ENCODE measurements around the gene TMEM237. TPM values are rescaled to one million over a fixed set of nuclear protein-coding genes. Genes with fewer than 3 reads are reported as not detected.
A peak's percentile ranks its signal among the peaks of the same experiment; 100 is the strongest.
"Not testable (repeated sequence)": the region's sequence is repeated elsewhere in the genome, so short reads cannot be mapped to it uniquely, and the experiment has no call there.

The TMEM237 gene, protein sequence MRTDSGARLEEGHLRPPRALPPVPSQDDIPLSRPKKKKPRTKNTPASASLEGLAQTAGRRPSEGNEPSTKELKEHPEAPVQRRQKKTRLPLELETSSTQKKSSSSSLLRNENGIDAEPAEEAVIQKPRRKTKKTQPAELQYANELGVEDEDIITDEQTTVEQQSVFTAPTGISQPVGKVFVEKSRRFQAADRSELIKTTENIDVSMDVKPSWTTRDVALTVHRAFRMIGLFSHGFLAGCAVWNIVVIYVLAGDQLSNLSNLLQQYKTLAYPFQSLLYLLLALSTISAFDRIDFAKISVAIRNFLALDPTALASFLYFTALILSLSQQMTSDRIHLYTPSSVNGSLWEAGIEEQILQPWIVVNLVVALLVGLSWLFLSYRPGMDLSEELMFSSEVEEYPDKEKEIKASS
- 37.5 and 60.1 TPM in 2 replicates for total RNA-seq (2014; rRNA removed; shearing (Covaris generic); ENCODE audit: low replicate concordance)

DNA sequence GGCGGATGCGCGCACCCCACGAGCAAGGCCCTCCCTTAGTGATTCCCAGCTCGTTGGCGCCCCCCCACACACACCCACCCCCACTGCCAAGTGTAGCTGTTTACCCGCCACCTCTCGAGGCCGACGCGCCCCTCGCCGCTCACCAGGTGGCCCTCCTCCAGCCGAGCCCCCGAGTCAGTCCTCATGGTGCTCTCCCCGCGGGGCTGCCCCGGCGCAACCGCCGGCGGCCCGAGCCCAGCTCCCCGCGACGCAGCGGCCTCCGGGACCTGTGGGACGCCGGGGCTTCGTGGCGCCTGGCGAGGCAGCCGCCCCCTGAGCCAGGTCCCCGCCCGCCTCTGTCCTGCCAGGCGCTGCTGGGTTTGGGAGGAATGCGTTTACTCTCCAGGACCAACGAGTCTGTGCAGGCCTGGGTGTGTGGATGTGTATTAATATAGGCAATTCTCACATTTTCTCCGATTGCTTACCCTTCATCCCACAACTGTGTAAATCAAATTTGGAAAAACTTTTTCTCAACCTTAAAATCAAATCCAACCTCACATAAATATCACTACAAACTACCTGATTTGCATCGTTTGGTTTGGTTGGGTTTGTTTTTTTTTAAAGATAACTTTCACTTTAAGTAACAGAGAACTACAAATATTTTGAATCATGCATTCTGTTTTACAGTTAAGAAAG lies at the start of gene TMEM237:
Gene TMEM237, minus strand, starts transcription at position 288 of the 675 bp plus-strand sequence. Its CDS starts 103 bp downstream, at position 185.
- peak; percentile 62 for DNase-seq (ENCODE audit: low read depth)
- in situ Hi-C loops (cut with HindIII; ENCODE audit: low pct_unique_long_range_greater_than_20kb, low sequenced_read_pairs), result no loop called here

DNA sequence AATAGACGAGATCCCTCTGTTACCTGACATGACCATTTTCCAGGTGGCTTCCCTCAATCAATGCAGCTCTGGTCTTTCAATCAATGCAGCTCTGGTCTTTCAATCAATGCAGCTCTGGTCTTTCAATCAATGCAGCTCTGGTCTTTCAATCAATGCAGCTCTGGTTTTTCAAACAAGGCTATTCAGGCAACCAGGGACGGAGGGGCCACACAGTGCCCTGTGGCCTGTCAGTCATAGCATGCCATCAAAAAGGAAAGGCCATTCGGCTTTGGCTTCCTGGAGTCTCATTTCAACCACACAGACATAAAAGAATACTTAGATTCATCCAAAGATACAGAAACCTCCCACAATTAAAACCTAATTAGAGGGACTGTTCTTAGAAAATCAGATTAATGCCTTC lies 41.9 kb upstream of the TMEM237 start:
- in situ Hi-C loops (cut with HindIII; ENCODE audit: low pct_unique_long_range_greater_than_20kb, low sequenced_read_pairs), result no loop called here
- no peak for DNase-seq (ENCODE audit: low read depth)

DNA sequence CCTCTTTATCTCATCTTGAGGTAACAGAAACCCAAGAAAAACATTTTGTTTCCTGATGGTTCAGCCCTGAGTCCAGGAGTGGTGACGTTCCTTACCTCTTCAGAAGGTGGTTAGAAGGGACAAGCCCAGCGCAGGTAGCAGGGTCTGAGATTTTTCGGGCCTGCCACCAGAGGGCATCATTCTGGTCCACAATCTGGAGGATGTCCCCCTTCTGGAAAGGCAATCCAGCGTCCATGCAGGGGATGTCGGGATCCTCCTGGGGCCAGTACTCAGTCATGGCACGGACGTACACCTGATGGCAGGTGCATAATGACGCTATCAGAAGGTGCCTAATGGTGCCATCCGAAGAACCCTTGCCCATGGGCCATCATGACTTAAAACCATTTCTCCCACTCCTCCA lies 37.4 kb upstream of the TMEM237 start:
- in situ Hi-C loops (cut with HindIII; ENCODE audit: low pct_unique_long_range_greater_than_20kb, low sequenced_read_pairs), result no loop called here
- no peak for DNase-seq (ENCODE audit: low read depth)

DNA sequence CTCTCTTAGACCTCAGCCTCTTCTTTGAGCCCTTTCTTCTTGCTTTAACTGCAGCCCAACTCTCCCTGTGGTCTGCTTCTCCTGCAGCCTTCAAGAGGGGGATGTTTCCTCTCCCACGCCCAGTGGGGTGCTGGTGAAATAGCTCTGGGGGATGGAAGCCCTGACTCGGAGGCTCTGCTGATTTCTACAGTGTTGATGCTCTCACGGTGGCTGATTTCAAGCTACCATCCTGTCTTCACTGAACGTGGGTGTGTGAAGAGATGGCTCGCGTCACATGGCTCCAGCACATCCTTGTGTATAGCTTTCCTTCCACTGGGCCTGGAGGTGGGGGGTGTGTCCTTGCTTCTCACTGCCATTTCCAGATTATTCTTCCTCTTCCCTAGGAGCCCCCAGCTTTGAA lies 35.1 kb upstream of the TMEM237 start:
- in situ Hi-C loops (cut with HindIII; ENCODE audit: low pct_unique_long_range_greater_than_20kb, low sequenced_read_pairs), result no loop called here
- DNase-seq (ENCODE audit: low read depth), result no peak

DNA sequence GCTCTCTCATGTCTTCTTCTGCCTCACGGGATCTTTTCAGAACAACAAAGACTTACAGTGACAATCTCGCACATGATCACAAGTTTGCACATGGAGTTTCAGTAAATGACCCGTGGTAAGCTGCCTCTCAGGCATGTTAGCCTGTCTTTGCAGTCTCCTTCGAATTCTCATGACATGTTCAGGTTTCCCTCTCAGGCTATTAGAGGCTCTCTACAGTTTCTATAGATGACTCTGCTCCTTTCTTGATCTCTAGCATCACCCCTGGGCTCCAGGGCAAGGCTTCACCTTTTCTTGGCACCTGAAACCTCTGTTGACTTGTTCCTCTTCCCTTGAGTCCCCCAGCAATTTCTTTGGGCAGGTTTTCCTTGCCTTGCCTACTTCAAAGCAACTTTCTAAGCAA lies 32.2 kb upstream of the TMEM237 start:
- in situ Hi-C loops (cut with HindIII; ENCODE audit: low pct_unique_long_range_greater_than_20kb, low sequenced_read_pairs), result no loop called here
- DNase-seq (ENCODE audit: low read depth), result no peak

DNA sequence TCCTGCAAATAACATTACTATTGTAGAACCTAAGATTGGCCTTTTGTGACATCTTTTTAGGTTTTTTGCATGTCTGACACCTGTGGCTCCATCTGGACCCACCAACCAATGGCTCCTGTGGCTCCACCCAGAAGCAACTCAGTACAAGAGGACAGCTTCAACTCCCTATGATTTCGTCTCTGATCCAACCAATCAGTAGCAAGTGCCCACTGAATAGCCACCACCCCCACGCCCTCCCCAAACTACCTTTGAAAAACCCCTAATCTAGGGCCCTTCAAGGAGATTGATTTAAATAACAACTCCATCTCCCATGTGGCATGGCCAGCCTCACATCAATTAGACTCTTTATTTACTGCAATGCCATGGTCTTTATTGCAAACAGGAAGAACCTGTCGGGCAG lies 31.5 kb upstream of the TMEM237 start:
- in situ Hi-C loops (cut with HindIII; ENCODE audit: low pct_unique_long_range_greater_than_20kb, low sequenced_read_pairs), result no loop called here
- DNase-seq (ENCODE audit: low read depth), result no peak

DNA sequence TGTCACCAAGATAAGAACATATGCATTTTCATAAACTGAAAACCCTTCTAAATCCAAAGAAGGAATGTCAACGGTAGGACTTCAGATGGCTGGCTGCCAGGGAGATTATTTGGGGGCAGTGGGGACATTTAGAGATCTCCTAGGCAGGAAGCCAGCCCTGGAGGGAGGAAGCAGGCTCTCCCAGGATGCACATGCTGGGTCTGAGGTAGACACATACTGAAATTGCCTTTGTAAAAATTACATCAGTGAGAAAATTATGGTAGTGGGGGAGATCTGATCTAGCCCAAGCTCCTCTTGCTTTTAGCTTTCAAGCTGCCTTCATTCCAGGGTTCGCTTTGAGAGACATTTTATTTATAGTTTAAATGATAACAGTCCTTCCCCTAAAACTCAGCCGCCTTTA lies 31.0 kb upstream of the TMEM237 start:
- in situ Hi-C loops (cut with HindIII; ENCODE audit: low pct_unique_long_range_greater_than_20kb, low sequenced_read_pairs), result no loop called here

DNA sequence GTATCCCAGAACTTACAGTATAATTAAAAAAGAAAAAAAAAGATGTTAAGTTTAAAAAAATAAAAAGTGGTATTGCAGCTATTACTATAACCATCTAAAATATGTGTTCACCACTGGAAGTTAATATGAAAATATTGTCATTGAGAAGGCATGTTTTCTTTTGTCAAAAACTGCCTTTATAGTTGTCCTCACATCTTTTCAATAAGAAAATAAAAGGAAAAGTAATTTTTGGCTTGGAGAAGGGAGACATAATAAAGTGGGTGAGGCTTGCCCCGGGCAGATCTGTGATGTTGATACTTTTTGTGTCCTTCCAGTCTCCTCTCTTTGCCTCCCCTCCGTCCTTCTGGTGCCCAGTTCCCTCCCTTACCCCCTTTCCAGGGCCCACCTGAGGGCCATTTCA lies 30.2 kb upstream of the TMEM237 start:
- in situ Hi-C loops (cut with HindIII; ENCODE audit: low pct_unique_long_range_greater_than_20kb, low sequenced_read_pairs), result no loop called here

More for the DNA sequence above, 31.0 kb upstream of the TMEM237 start:
- no peak for DNase-seq (ENCODE audit: low read depth)

DNA sequence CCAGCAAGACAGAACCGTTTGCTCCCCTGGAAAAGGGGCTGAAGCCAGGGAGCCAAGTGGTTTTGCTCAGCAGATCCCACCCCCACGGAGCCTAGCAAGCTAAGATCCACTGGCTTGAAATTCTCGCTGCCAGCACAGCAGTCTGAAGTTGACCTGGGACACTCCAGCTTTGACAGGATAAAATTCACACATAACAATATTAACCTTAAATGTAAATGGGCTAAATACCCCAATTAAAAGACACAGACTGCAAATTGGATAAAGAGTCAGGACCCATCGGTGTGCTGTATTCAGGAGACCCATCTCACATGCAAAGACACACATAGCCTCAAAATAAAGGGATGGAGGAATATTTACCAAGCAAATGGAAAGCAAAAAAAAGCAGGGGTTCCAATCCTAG lies 27.9 kb upstream of the TMEM237 start:
- DNase-seq (ENCODE audit: low read depth); in situ Hi-C loops (cut with HindIII; ENCODE audit: low pct_unique_long_range_greater_than_20kb, low sequenced_read_pairs): not testable (repeated sequence)

More for the DNA sequence above, 30.2 kb upstream of the TMEM237 start:
- DNase-seq (ENCODE audit: low read depth), result no peak

DNA sequence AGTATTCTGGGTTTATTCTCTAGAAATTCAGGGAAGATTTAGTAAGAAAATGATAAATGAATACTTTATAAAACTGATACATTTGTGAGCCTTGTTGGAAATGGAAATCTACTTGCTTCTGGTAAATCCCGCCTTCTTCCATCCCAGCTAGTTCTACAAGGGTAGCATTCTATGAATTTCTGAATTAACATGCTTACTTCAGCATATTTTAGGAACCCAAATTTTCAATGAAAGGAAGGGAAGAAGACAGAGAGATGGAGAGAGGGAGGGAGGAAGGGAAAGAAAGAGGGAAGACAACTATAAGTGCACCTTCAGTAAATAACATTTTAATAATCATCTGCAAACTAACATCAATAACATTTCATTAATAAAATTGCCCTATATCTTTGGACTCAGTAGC lies 26.6 kb upstream of the TMEM237 start:
- in situ Hi-C loops (cut with HindIII; ENCODE audit: low pct_unique_long_range_greater_than_20kb, low sequenced_read_pairs), result no loop called here
- DNase-seq (ENCODE audit: low read depth), result no peak

DNA sequence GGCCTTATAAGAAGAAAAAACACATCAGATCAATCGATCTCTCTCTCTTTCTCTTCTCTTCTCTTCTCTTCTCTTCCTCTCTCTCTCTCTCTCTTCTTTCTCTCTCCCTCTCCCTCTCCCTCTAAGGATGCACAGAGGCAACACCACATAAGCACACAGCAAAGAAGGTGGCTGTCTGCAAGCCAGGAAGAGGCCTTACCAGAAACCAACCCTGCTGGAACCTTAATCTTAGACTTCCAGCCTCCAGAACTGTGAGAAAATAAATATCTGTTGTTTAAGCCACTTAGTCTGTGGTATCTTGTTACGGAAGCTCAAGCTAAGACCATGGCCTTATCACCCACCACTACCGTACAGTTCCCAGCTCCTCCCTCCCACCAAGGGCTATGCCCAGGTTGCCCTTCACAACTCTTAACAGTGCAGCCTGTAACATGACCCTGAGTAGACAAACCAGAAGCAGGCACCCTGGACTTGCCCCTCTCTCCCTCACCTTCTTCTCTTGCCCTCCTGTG lies 25.2 kb upstream of the TMEM237 start:
- no peak for DNase-seq (ENCODE audit: low read depth)
- in situ Hi-C loops (cut with HindIII; ENCODE audit: low pct_unique_long_range_greater_than_20kb, low sequenced_read_pairs), result no loop called here

DNA sequence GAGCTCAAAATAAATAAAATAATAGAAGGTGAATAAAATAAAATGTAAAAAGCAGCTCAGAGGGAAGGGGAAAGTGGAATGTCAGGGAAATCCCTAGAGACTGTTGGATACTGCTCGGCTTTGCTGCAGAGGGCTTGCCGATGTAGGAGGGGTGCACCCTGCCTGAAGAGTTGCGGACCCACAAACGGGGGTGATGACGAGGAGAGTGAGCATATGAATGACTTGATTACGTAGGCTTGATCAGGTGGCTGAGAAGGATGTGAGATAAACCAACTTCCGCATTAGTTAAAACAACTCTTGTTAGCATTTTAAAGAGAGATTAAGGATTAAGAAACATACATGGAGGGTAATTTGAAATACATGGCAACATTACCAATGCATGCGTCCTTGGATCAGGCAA lies 21.0 kb upstream of the TMEM237 start:
- in situ Hi-C loops (cut with HindIII; ENCODE audit: low pct_unique_long_range_greater_than_20kb, low sequenced_read_pairs), result no loop called here
- DNase-seq (ENCODE audit: low read depth), result no peak

DNA sequence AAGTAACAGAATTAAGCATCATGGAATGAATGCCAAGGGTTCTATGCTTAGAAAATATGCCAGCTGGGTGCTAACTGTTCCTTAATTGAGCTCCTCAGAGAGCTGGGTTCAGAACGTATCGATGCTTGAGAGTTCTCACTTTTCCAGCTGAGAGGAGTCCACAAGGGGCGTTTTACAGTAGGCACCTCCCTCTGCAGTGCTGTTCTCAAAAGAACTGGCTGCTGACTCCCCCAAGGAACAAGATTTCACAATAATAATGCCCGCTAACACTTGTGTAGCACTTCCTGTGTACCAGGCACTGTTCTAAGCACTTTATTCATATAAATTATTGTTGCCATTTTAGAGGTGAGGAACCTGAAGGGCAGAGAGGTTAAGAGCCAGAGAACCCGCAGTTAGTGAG lies 18.1 kb upstream of the TMEM237 start:
- no peak for DNase-seq (ENCODE audit: low read depth)
- in situ Hi-C loops (cut with HindIII; ENCODE audit: low pct_unique_long_range_greater_than_20kb, low sequenced_read_pairs), result no loop called here

DNA sequence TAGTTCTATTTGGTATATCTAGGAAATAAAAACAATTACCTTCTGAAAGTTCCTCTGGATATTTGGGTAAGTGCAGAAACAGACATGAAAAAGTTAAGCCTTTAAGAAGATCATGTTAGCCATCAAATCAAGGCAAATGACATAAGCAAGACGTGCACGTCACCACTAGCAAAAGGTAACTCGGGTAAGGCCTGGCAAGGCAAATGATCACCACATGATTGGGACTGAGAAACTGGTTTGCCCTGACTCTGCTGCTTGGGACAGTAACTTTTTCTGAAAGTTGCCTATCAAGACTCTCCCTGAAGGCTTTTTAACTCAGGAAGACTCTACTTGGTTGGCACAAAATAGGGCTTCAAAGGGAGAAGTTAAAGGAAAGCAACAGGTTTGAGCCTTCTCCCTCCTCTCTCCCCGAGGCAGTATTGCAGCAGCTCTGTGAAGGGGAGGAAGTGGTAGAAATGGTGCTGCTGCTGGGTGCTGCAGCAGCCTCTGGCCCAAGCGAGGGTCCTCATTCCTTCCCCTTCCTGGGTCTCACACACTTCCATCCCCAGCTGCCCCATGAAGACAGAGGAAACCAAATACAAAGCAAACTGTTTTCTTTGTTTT lies 17.1 kb upstream of the TMEM237 start:
- DNase-seq (ENCODE audit: low read depth), result no peak
- in situ Hi-C loops (cut with HindIII; ENCODE audit: low pct_unique_long_range_greater_than_20kb, low sequenced_read_pairs), result no loop called here

DNA sequence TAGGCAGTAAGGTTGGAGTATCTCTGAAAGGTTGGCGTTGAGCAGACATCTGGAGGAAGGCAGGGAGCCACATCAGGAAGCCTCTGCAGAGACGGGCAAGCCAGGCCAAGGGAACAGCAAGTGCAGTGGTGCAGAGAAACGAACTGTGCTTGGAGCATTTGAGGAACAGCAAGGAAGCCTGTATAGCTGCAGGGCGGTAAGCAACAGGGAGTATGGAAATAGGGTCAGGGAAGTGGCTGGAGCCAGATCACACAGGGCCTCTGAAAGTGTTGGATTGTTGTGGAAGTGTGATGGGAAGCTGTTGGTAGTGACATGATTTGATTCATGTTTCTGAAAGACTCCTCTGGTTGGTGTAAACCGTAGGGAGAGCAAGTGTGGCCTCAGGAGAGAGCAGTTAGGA lies 13.4 kb upstream of the TMEM237 start:
- in situ Hi-C loops (cut with HindIII; ENCODE audit: low pct_unique_long_range_greater_than_20kb, low sequenced_read_pairs), result no loop called here
- no peak for DNase-seq (ENCODE audit: low read depth)

DNA sequence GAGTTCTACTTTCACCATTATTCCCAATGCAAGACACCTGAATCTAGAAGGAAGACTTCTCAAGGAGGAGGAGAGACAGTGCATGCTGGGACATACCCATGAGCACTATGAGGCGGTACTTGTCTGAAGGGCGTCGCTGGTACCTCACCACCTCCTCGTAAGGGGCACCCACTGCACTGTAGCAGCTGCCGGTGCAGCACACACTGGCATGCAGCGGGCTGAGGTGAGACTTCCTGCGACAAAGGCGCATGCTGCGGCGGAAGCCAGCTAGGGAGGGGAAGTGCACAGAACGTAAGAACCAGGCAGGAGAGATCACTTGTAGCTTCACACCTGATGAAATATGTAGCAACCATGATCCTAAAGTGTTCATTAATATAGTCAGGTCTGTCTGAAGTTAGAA lies 12.8 kb upstream of the TMEM237 start:
- in situ Hi-C loops (cut with HindIII; ENCODE audit: low pct_unique_long_range_greater_than_20kb, low sequenced_read_pairs), result no loop called here
- no peak for DNase-seq (ENCODE audit: low read depth)

DNA sequence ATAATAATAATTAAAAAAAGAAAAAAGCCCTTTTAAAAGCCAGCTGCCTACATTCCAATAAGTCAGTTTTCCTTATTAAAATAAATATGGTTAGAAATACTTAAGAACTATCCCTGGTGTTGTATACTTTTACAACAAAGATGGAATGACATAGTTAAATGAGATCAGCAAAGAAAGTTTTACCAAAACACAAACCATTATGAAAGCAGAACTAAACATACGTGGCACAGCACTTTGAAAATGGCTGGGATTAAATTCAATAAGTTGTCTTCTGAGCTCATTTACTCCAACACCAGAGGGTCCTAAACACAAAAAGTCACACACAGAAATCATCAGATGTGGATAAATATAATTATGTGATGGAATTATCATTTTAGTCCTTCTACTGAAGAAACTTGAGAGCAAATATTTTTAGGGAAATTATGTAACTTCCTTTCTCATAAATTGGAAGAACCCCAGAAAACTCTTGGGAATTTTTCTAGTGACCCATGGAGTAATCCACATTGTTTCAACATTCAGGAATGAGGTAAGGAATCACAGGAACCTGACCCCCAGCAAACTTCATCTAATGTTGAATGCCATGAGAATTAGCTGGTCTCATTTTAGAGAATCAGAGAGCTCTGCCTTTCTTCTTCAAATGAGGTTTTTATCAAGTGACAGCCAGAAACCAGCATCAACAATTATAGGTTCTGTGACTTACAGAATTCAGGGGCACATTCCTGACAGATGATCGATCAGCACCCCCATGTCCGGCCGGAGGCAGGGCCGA lies 11.5 kb upstream of the TMEM237 start:
- no peak for DNase-seq (ENCODE audit: low read depth)
- in situ Hi-C loops (cut with HindIII; ENCODE audit: low pct_unique_long_range_greater_than_20kb, low sequenced_read_pairs), result no loop called here

DNA sequence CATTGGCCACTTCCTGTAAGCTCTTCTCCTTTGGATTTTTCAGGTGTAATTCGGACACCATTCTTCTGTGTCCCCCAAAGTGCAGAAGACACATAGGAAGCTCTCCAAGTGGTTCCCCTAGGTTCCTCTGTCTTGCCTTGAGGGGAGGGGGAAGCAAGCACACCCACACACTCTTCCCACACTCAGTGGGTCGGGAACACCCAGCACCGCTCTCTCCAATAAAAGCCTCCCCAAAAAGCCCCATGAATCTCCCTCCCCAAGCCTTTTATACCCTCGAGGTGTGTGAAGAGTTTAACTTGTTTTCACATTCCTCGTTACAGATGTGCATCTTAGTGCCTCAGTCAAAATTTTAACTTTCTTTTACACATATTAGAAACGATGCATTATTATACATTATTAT lies 9.9 kb upstream of the TMEM237 start:
- in situ Hi-C loops (cut with HindIII; ENCODE audit: low pct_unique_long_range_greater_than_20kb, low sequenced_read_pairs), result no loop called here
- DNase-seq (ENCODE audit: low read depth), result no peak

All from Caki2 (cell line).